ENCODE data around the gene SPATA12. TPM values are rescaled to one million over a fixed set of nuclear protein-coding genes. Genes with fewer than 3 reads are reported as not detected.

Gene SPATA12
- total and polyA plus RNA-seq, 12 donors, result not detected

- H3K27me3 ChIP-seq, result no peaks in the 10 kb centered on the region
- H3K4me1 ChIP-seq, result peaks cover 0 to 8% (median 0%) of the 10 kb centered on the region in 9 donors
- intact Hi-C loops (cut with DNase I), result no loop called here
- DNase-seq (no peak), ATAC-seq (no peak)
- TF ChIP-seq CTCF (IDR thresholded peaks at IDR 0.05), result no peak
- H3K4me3 ChIP-seq, result no peak overlapping the region
- H3K27ac ChIP-seq, result no peak overlapping the region
- WGBS, 2 donors, result 92 to 93% methylated on average over 5 of the region's 5 CpGs
- H3K36me3 ChIP-seq, result no peaks in the 10 kb centered on the region
- no peaks in the 10 kb centered on the region for H3K9me3 ChIP-seq
Measured at GRCh38 chr3:57031631-57032541, 28.6 kb upstream of the SPATA12 start.

GRCh38 chr3:57036952-57037351, 23.5 kb upstream of the SPATA12 start:
- no peak for TF ChIP-seq CTCF (IDR thresholded peaks at IDR 0.05)
- ATAC-seq (peak; percentile 46 to 85 (median 76)), DNase-seq (peak in 1 of 2 donors; percentile 42)
- no peaks in the 10 kb centered on the region for H3K9me3 ChIP-seq
- no peaks in the 10 kb centered on the region for H3K36me3 ChIP-seq
- peak overlapping the region in 4 of 10 donors; percentile 21 to 60 (median 48) for H3K27ac ChIP-seq
- intact Hi-C loops (cut with DNase I), result loop anchor here in 1 of 10 donors (2.0 kb wide), 1 partner anchor 40 kb away; no protein-coding TSS in a partner anchor
- no peaks in the 10 kb centered on the region for H3K27me3 ChIP-seq
- peaks cover 3 to 24% (median 11%) of the 10 kb centered on the region in 9 donors for H3K4me1 ChIP-seq
- WGBS, 2 donors, result 52 to 64% methylated on average over 5 of the region's 5 CpGs
- H3K4me3 ChIP-seq, result no peak overlapping the region

GRCh38 chr3:57038466-57039164, 21.8 kb upstream of the SPATA12 start:
- Histone ChIP-seq H3K4me1 (peaks cover 3 to 29% (median 11%) of the 10 kb centered on the region in 9 donors), H3K27ac (no peak overlapping the region), H3K9me3 (no peaks in the 10 kb centered on the region), H3K36me3 (no peaks in the 10 kb centered on the region), H3K4me3 (no peak overlapping the region), H3K27me3 (no peaks in the 10 kb centered on the region)
- ATAC-seq (no peak), DNase-seq (no peak)
- no peak for TF ChIP-seq CTCF (IDR thresholded peaks at IDR 0.05)
- intact Hi-C loops (cut with DNase I), result no loop called here
- WGBS, 2 donors, result 94 to 96% methylated on average over 5 of the region's 5 CpGs

GRCh38 chr3:57041674-57042073, 18.8 kb upstream of the SPATA12 start:
- H3K27ac ChIP-seq, result peak overlapping the region in 2 of 10 donors; percentile 13 to 22

More at GRCh38 chr3:57041674-57042073, 18.8 kb upstream of the SPATA12 start:
- H3K36me3 ChIP-seq, result no peaks in the 10 kb centered on the region
- H3K27me3 ChIP-seq, result no peaks in the 10 kb centered on the region
- no peaks in the 10 kb centered on the region for H3K9me3 ChIP-seq
- H3K4me1 ChIP-seq, result peaks cover 3 to 25% (median 14%) of the 10 kb centered on the region in 9 donors
- intact Hi-C loops (cut with DNase I), result no loop called here
- no peak for TF ChIP-seq CTCF (IDR thresholded peaks at IDR 0.05)
- DNase-seq (peak; percentile 22 to 32), ATAC-seq (peak in 7 of 8 donors; percentile 50 to 81 (median 62))
- 25 to 40% methylated on average over 6 of the region's 6 CpGs for WGBS, 2 donors
- no peak overlapping the region for H3K4me3 ChIP-seq

Measured in heart right ventricle (tissue), 16 donors.